ENCODE data around the gene NECTIN2. TPM values are rescaled to one million over a fixed set of nuclear protein-coding genes. Genes with fewer than 3 reads are reported as not detected.
A peak's percentile ranks its signal among the peaks of the same experiment; 100 is the strongest.

NECTIN2 gene
- total RNA-seq, 1 donor from 2014 or later: 302 TPM

DNA sequence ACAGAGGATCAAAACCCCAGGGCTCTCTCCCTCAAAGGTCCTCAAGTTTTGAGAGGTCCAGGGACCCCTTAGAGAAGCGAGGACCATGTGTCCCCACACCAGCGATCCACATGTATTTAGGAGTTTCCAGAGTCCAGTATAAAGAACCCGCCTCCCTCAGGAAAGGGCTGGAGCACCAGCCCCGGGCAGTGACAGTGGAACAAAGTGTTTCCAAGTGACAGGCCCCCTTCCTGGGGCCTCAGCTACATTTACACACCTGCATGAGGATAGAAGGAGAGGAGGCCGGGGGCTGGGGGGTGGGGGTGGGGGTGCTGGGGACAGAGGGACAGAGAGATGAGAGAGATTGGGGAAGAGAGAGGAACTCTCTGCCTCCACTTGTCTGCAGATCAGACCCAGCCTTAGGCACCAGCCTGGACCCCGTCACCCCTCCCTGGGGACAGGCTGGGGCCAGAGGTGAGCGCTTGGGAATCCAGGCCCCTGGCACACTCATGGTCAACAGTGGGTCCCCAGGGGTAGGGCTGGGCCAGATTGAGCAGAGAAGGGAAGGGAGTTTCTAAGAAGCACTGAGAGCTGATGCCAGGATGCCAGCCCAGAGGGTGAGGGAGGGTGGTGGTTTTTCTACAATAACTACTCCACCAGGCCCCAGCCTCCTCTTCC, 36.4 kb upstream of the NECTIN2 start:
- Mint-ChIP-seq H3K27me3 (ENCODE audit: low read depth, unreplicated experiment) (peaks cover 24% of the 10 kb centered on the region), H3K4me3 (ENCODE audit: unreplicated experiment) (peak overlapping the region; percentile 75), H3K36me3 (ENCODE audit: low read depth, unreplicated experiment) (peaks cover 7% of the 10 kb centered on the region), H3K9me3 (ENCODE audit: unreplicated experiment) (peaks cover 2% of the 10 kb centered on the region), H3K4me1 (ENCODE audit: low read depth, unreplicated experiment) (peaks cover 3% of the 10 kb centered on the region), H3K27ac (ENCODE audit: unreplicated experiment) (no peak overlapping the region)
- no peaks in the 10 kb centered on the region for H3K27me3 ChIP-seq (ENCODE audit: insufficient read depth, low read length)
- peak overlapping the region; percentile 78 for H3K9ac ChIP-seq (ENCODE audit: low read length)
- H3K4me3 ChIP-seq (ENCODE audit: insufficient read depth, low read depth, low read length): peak overlapping the region; percentile 60
- no peaks in the 10 kb centered on the region for H3K9me3 ChIP-seq (ENCODE audit: insufficient read depth, low read depth, low read length)
- FAIRE-seq (no peak), DNase-seq (ENCODE audit: low read depth) (no peak)
- H3K4me1 ChIP-seq (ENCODE audit: insufficient read depth, low read length): peaks cover 14% of the 10 kb centered on the region
- peak overlapping the region; percentile 98 for H3K4me2 ChIP-seq (ENCODE audit: low read length)
- H3K79me2 ChIP-seq (ENCODE audit: insufficient read depth, low read length): no peaks in the 10 kb centered on the region
- no peak for TF ChIP-seq EZH2 (IDR thresholded peaks at IDR 0.05; ENCODE audit: insufficient read depth, low read length)
- TF ChIP-seq, protein P1, sequence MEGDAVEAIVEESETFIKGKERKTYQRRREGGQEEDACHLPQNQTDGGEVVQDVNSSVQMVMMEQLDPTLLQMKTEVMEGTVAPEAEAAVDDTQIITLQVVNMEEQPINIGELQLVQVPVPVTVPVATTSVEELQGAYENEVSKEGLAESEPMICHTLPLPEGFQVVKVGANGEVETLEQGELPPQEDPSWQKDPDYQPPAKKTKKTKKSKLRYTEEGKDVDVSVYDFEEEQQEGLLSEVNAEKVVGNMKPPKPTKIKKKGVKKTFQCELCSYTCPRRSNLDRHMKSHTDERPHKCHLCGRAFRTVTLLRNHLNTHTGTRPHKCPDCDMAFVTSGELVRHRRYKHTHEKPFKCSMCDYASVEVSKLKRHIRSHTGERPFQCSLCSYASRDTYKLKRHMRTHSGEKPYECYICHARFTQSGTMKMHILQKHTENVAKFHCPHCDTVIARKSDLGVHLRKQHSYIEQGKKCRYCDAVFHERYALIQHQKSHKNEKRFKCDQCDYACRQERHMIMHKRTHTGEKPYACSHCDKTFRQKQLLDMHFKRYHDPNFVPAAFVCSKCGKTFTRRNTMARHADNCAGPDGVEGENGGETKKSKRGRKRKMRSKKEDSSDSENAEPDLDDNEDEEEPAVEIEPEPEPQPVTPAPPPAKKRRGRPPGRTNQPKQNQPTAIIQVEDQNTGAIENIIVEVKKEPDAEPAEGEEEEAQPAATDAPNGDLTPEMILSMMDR (IDR thresholded peaks at IDR 0.05; ENCODE audit: insufficient read depth, low read depth, low read length): no peak
- no peaks in the 10 kb centered on the region for H4K20me1 ChIP-seq (ENCODE audit: insufficient read depth, low read length)
- peak overlapping the region; percentile 76 for H2AFZ ChIP-seq (ENCODE audit: low read depth, low read length)
- no peaks in the 10 kb centered on the region for H3K36me3 ChIP-seq (ENCODE audit: insufficient read depth, low read length)
- H3K27ac ChIP-seq (ENCODE audit: low read depth, low read length): no peak overlapping the region

DNA sequence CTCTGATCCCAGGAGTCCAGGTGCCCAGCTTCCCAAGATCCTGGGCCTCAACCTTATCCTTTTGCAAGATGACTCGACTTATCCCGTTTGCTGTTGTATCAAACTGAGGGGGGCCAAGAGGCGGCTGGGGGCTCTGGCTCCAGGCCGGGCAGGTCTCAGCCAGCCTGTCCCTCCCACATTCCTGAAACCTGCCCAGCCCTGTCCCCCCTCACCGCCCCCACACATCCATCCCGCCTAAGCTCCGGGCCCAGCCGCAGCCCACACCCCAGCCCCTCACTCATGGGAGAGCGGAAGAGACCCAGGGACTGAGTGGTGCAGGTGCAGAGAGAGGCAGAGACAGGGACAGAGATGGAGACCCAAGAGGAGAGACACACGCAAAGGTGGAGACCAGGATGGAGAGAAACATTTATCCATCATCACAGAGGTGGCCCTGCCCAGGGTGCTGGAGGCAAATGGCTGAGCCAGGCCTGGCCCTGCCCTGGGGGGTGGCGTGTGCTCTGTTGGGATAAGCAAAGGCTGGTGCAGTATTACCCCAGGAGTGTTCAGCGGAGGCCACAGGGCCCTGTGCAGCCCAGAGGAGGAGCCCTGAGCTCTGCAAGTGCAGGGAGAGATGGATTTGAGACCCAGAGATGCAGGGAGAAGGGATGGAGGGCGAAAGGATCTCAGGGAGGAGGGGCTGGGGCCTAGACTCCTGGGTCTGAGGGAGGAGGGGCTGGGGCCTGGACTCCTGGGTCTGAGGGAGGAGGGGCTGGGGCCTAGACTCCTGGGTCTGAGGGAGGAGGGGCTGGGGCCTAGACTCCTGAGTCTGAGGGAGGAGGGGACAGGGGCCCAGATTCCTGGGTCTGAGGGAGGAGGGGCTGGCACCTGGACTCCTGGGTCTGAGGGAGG, 35.6 kb upstream of the NECTIN2 start:
- Histone ChIP-seq H3K27me3 (ENCODE audit: insufficient read depth, low read length) (no peaks in the 10 kb centered on the region), H3K79me2 (ENCODE audit: insufficient read depth, low read length) (no peaks in the 10 kb centered on the region), H4K20me1 (ENCODE audit: insufficient read depth, low read length) (no peaks in the 10 kb centered on the region), H3K9me3 (ENCODE audit: insufficient read depth, low read depth, low read length) (no peaks in the 10 kb centered on the region), H3K4me3 (ENCODE audit: insufficient read depth, low read depth, low read length) (no peak overlapping the region), H3K4me2 (ENCODE audit: low read length) (no peak overlapping the region), H3K4me1 (ENCODE audit: insufficient read depth, low read length) (peaks cover 14% of the 10 kb centered on the region), H3K36me3 (ENCODE audit: insufficient read depth, low read length) (no peaks in the 10 kb centered on the region), H3K9ac (ENCODE audit: low read length) (no peak overlapping the region), H2AFZ (ENCODE audit: low read depth, low read length) (no peak overlapping the region), H3K27ac (ENCODE audit: low read depth, low read length) (no peak overlapping the region)
- FAIRE-seq: no peak
- H3K36me3 Mint-ChIP-seq (ENCODE audit: low read depth, unreplicated experiment): peaks cover 7% of the 10 kb centered on the region
- H3K4me3 Mint-ChIP-seq (ENCODE audit: unreplicated experiment): no peak overlapping the region
- TF ChIP-seq, protein P1 (IDR thresholded peaks at IDR 0.05; ENCODE audit: insufficient read depth, low read depth, low read length): no peak
- TF ChIP-seq EZH2 (IDR thresholded peaks at IDR 0.05; ENCODE audit: insufficient read depth, low read length): no peak
- H3K27me3 Mint-ChIP-seq (ENCODE audit: low read depth, unreplicated experiment): peaks cover 22% of the 10 kb centered on the region
- no peak overlapping the region for H3K27ac Mint-ChIP-seq (ENCODE audit: unreplicated experiment)
- peaks cover 2% of the 10 kb centered on the region for H3K9me3 Mint-ChIP-seq (ENCODE audit: unreplicated experiment)
- DNase-seq (ENCODE audit: low read depth): no peak
- peaks cover 3% of the 10 kb centered on the region for H3K4me1 Mint-ChIP-seq (ENCODE audit: low read depth, unreplicated experiment)

Data from astrocyte (in vitro differentiated cells and primary cell).